NCI-H2196 (cell line): Measurements from ENCODE around the gene CEP350.
A peak's percentile ranks its signal among the peaks of the same experiment; 100 is the strongest.
"Not testable (repeated sequence)": the region's sequence is repeated elsewhere in the genome, so short reads cannot be mapped to it uniquely, and the experiment has no call there.

Experiments used
- DNase-seq: peaks from one replicate; lab custom pipeline; 2025; ENCODE audit not compliant: unreplicated experiment; lab: John Stamatoyannopoulos, UW

The CEP350 gene

GRCh38 chr1:179941454-179941853 is 13.2 kb upstream of the CEP350 start:
- no peak for DNase-seq

DNA sequence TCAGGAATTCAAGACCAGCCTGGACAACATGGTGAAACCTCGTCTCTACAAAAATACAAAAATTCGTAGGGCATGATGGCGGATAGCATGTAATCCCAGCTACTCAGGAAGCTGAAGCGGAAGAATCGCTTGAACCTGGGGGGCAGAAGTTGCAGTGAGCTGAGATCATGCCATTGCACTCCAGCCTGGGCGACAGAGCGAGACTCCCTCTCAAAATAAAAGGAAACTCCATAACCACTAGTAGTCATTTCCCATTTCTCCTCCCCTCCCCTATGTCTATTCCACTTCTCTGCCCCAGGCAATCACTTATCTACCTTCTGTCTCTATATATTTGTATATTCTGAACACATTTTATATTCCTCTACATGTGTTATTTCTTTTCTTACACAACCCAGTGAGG is 4.0 kb upstream of the CEP350 start:
- no peak for DNase-seq

GRCh38 chr1:179951383-179952144 is 3.0 kb upstream of the CEP350 start:
- no peak for DNase-seq

GRCh38 chr1:179952186-179952585 is 2.4 kb upstream of the CEP350 start:
- no peak for DNase-seq

- peak; percentile 48 for DNase-seq
These were observed 577 bp upstream of the CEP350 start for GRCh38 chr1:179953974-179954492.

DNA sequence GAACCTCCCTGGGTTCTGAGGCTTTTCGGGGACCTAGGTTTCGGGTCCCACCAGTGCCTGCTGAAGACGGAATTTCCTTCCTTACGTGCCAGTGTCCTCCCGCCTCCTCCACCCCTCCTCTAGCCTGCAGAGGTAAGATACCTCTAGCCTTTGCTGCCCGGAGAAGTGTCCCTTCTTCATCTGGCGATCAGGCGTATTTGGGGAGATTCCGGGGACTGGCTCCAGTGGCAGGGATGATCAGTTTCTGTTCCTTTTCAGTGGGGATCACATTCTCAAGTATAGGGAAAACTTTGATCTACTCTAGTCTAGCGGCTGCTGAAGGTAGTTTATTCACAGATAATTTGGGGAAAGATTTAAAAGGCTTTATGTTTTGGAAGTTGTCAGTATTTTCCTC is 674 bp downstream of the CEP350 start:
- no peak for DNase-seq

GRCh38 chr1:179955731-179956130 is 1.1 kb downstream of the CEP350 start:
- no peak for DNase-seq

DNA sequence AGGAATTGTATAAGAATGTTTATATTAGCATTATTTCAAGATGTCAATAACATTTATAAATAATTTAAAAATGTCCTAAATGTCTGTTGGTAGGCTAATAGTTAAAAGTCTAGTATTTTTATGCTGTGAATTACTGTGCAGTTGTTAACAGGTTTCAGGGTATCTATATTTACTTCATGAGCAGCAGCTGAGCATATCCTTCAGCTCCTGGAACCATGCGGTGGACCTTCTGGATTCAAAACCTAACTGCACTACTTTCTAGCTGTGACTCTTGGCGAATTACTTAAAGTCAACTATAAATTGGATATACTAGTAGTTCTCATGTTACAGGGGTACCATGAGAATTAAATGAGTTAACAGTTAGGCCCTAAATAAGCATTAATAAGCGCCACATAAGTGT is 3.7 kb downstream of the CEP350 start:
- no peak for DNase-seq

- not testable (repeated sequence) for DNase-seq
These were observed 7.6 kb downstream of the CEP350 start for GRCh38 chr1:179962168-179962567.

- DNase-seq = no peak
These were observed 11.9 kb downstream of the CEP350 start for GRCh38 chr1:179966551-179966950.

GRCh38 chr1:179968284-179968993 is 13.8 kb downstream of the CEP350 start:
- no peak for DNase-seq

- no peak for DNase-seq
These were observed 14.6 kb downstream of the CEP350 start for GRCh38 chr1:179968994-179969919.

DNA sequence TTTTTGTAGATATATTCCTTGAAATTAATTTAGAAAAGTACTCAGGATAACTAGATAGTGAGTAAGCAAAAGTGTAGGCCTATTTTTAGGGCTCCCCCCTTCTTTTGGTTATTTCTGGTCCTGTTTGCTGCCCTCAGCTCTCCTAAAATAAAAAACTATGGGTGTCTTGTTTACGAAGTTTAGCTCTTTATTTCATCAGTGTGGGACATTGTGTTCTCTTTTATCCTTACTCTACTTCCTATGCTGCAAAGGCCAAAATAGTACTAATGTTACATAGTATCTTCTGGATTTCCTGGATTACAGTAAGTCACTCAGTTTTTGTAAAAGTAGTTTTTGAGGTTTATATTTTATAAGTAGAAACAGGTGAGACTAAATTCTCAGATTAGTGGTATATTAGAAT is 15.4 kb downstream of the CEP350 start:
- DNase-seq = no peak

DNA sequence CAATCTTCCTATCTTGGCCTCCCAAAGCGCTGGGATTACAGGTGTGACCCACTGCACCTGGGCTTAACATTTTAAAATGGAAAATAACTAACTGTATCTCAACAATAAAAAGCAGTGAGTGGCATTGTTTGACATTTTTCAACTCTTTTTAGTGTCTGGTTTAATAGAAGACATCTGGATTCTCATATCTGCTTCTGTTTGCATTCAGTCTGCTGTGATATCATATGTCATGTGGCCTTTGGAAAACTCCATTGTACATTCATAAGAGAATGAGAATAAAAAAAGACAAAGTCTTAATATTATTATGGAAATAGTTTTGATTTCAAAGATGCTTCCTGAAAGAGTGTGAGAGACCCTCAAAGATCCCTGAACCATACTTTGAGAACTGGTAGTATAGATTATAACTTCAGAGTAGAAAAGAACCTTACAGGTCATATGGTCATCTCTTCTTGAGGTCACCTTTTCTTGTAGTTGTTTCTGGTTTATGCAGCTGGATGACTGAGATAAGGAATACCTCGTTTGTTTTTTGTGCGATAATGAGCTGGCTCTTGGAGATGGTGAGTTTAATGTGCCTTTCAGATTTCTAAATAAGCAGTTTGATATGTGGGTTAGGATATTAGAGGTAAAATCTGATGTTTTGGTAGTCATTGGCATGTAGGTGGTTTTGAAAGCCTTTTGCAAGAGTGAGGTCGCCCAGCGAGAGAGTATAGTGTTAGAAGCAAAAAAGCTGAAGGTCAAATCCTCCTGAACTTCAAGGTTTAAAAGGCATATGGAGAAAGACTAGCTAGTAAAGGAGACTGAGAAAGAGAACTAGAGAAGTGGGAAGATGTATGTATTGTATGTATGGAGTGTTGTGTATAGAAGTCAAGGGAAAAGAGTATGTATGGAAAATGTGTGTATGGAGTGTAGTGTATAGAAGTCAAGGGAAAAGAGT is 17.2 kb downstream of the CEP350 start:
- DNase-seq = no peak

DNA sequence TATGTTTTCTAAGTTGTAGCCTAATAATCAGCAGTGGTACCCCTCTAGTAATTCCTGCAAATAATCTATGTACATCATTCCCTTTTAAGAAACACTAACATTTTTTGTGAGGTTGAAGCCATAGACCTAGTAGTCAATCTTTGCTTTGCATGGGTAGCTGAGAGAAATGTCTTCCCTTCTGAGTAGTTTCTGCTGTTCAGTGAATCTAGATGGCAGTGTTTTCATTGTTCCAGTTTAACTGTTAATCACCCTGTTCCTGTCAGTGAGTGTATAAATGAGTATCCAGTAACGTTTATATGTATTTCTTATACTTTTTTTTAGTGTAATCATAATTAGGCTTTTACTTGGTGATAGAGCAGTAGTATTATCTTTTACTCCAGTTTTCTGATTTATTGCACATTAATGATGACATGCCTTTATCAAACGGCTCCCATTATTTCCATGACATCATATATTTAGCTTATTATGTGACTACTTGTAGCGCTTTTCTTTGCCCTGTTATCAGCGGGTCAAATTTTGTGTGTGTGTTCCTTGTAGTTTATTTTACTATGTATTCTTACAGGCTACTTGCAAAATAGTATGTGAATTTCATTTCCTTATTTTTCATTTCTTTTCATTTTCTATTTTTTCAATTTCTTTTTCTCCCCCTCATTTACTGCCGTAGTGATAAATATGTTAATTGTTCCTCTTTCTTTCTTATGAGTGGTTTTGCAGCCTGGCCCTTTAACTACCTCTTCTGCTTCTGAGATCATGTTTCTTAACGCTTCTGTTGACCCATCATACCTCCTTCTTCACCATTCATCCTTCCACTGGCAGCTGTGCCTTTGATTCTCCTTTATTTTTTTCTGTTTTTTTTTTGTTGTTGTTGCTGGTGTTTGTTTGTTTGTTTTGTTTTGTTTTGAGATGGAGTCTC is 18.8 kb downstream of the CEP350 start:
- no peak for DNase-seq

GRCh38 chr1:179976970-179977651 is 22.5 kb downstream of the CEP350 start:
- DNase-seq = no peak

- no peak for DNase-seq
These were observed 23.8 kb downstream of the CEP350 start for GRCh38 chr1:179978199-179979079.

DNA sequence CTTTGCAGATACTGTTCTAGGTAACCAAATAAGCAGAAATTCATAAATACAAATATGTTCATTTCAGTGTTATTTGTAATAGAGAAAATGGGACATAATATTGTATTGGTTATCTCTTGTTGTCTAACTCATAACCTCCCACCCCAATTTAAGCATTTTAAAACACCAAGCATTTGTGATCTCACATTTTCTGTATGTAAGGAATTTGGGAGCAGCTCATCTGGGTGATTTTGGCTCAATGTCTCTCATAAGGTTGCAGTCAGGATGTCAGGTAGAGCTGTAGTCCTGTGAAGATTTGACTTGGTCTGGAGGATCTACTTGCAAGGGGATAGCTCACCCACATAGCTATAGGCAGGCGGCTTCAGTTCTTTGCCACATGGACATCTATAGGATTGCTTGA is 29.5 kb downstream of the CEP350 start:
- no peak for DNase-seq
